A673 (cell line): ENCODE data around the gene SLC26A3. TPM values are rescaled to one million over a fixed set of nuclear protein-coding genes. Genes with fewer than 3 reads are reported as not detected.
"Not testable (repeated sequence)": the region's sequence is repeated elsewhere in the genome, so short reads cannot be mapped to it uniquely, and the experiment has no call there.

Experiments used
- Bru-seq: library from RNA; stranded (reverse); fragments of 400-500 nt; gene quantifications from one replicate; lab custom pipeline; 2021; lab: Mats Ljungman, UMichigan
- BruChase-seq, 2 experiments: library from RNA; stranded (reverse); fragments of 400-500 nt; gene quantifications; one replicate each; lab custom pipeline; 2021; lab: Mats Ljungman, UMichigan
- BruUV-seq: library from RNA; stranded (reverse); fragments of 400-500 nt; replicated peaks from 2 replicates; lab custom pipeline; 2021; lab: Mats Ljungman, UMichigan
- CTCF ChIA-PET: fragments of 300-600 bp; sonication (Branson Sonifier 250); formaldehyde crosslinking; loops from one replicate; lab custom pipeline; 2022; ENCODE audit warnings: antibody characterized with exemption; lab: Charles Lee
- POLR2A ChIA-PET: fragments of 300-600 bp; sonication (Branson Sonifier 250); formaldehyde crosslinking; loops from one replicate; lab custom pipeline; 2022; ENCODE audit warnings: antibody characterized with exemption; ENCODE audit not compliant: low non-redundant PET; lab: Charles Lee
- DNase-seq: peaks from one replicate; pipeline ENCODE4 v3.0.0-alpha.2; 2015; ENCODE audit warnings: low spot score
- H3K27ac ChIP-seq: fragments of 200-600 bp; sonication (generic); 2 replicates; pipeline ENCODE4 v1.5.1; 2016; ENCODE audit warnings: mixed run types, low read depth, mild to moderate bottlenecking, mixed read lengths, antibody characterized with exemption, low read length; ENCODE audit not compliant: poor library complexity, severe bottlenecking
- H3K27me3 ChIP-seq: fragments of 200-600 bp; sonication (generic); replicated peaks from 2 replicates; pipeline ENCODE4 v1.6.1; 2017; ENCODE audit warnings: mixed run types, low read depth, mild to moderate bottlenecking, mixed read lengths, antibody characterized with exemption, low read length; ENCODE audit not compliant: insufficient read depth, poor library complexity
- H3K36me3 ChIP-seq: fragments of 200-600 bp; sonication (generic); 2 replicates; pipeline ENCODE4 v1.6.1; 2016; ENCODE audit warnings: mixed run types, mild to moderate bottlenecking, mixed read lengths, antibody characterized with exemption, low read length; ENCODE audit not compliant: insufficient read depth, poor library complexity, severe bottlenecking
- H3K4me1 ChIP-seq: fragments of 200-600 bp; sonication (generic); 2 replicates; pipeline ENCODE4 v1.6.1; 2017; ENCODE audit warnings: mixed run types, mild to moderate bottlenecking, mixed read lengths, antibody characterized with exemption, low read length; ENCODE audit not compliant: insufficient read depth, poor library complexity, severe bottlenecking
- H3K4me3 ChIP-seq: fragments of 200-600 bp; sonication (generic); 2 replicates; pipeline ENCODE4 v1.5.1; 2016; ENCODE audit warnings: low read depth, mixed run types, mild to moderate bottlenecking, mixed read lengths, low read length; ENCODE audit not compliant: poor library complexity, severe bottlenecking
- H3K9me3 ChIP-seq: fragments of 200-600 bp; sonication (generic); 2 replicates; pipeline ENCODE4 v1.6.1; 2016; ENCODE audit warnings: mixed run types, low read depth, mild to moderate bottlenecking, mixed read lengths, antibody characterized with exemption, low read length; ENCODE audit not compliant: poor library complexity, severe bottlenecking
- CTCF ChIP-seq: fragments of 300-800, 200-600 bp; sonication (generic); conservative IDR thresholded peaks from 2 replicates; pipeline ENCODE4 v1.5.1; 2017; ENCODE audit warnings: low read depth, mild to moderate bottlenecking, antibody characterized with exemption, low read length, moderate library complexity, mixed read lengths
- EZH2 ChIP-seq: fragments of 200-600 bp; sonication (generic); IDR thresholded peaks from 2 replicates; pipeline ENCODE4 v1.6.1; 2017; ENCODE audit warnings: borderline replicate concordance, low read depth, mild to moderate bottlenecking, mixed read lengths, antibody characterized with exemption, low read length; ENCODE audit not compliant: poor library complexity, severe bottlenecking
- intact Hi-C: fragments of 100-400 bp; cut with micrococcal nuclease; formaldehyde crosslinking; loops from one replicate; pipeline ENCODE4 v1.10.0; 2022; ENCODE audit not compliant: unreplicated experiment
- long read RNA-seq: library from polyadenylated mRNA; stranded (forward); transcript quantifications from one replicate; pipeline ENCODE4 v2.0.0, GENCODE V29; 2022
- total RNA-seq: library from RNA; stranded (reverse); gene quantifications from 2 replicates; pipeline ENCODE4 v1.2.3, GENCODE V29; 2021

The SLC26A3 gene
- total RNA-seq (not detected in 2 replicates), Bru-seq, nascent RNA (not detected), BruChase-seq, experiment 1, labeled RNA remaining after a 2-hour chase (not detected), BruChase-seq, experiment 2, labeled RNA remaining after a 6-hour chase (not detected)
- long read RNA-seq, partial matches to known transcripts = 0 of 1 reads
- long read RNA-seq, other reads (novel, unspliced or antisense) = 1 of 1 reads

- no peak for DNase-seq
- no peaks in the 10 kb centered on the region for H3K9me3 ChIP-seq
- ChIA-PET POLR2A (no interaction called here), CTCF (no interaction called here)
- no peak for TF ChIP-seq CTCF
- no peak for TF ChIP-seq EZH2
- no TSS peak for BruUV-seq
- no peaks in the 10 kb centered on the region for H3K4me1 ChIP-seq
- no peaks in the 10 kb centered on the region for H3K36me3 ChIP-seq
- H3K27ac ChIP-seq = no peak within 1 kb of the TSS
- intact Hi-C loops = no loop called here
- no peak within 1 kb of the TSS for H3K4me3 ChIP-seq
- peaks cover 13% of the 10 kb centered on the region for H3K27me3 ChIP-seq
Measured at GRCh38 chr7:107803009-107803610, at the start of gene SLC26A3. TSS of gene SLC26A3 (minus strand) at chr7:107803223. CDS start at chr7:107794509, 8,714 bp downstream.

GRCh38 chr7:107850643-107851042 is 47.6 kb upstream of the SLC26A3 start:
- intact Hi-C loops = no loop called here
- no peak overlapping the region for H3K27ac ChIP-seq
- H3K9me3 ChIP-seq = no peaks in the 10 kb centered on the region
- H3K27me3 ChIP-seq = peaks cover 7% of the 10 kb centered on the region
- TF ChIP-seq CTCF (no peak), EZH2 (no peak)
- ChIA-PET POLR2A (interaction anchor here (0.6 kb wide), 1 partner anchor 169 kb away, joined by 4 read pairs; no protein-coding TSS in a partner anchor), CTCF (no interaction called here)
- H3K4me1 ChIP-seq = no peaks in the 10 kb centered on the region
- H3K4me3 ChIP-seq = no peak overlapping the region
- BruUV-seq = no TSS peak
- no peaks in the 10 kb centered on the region for H3K36me3 ChIP-seq
- DNase-seq = no peak

- H3K27me3 ChIP-seq = peaks cover 7% of the 10 kb centered on the region
- H3K27ac ChIP-seq = no peak overlapping the region
- ChIA-PET POLR2A (interaction anchor here (0.6 kb wide), 1 partner anchor 168 kb away, joined by 4 read pairs; no protein-coding TSS in a partner anchor), CTCF (no interaction called here)
- no TSS peak for BruUV-seq
- no peaks in the 10 kb centered on the region for H3K4me1 ChIP-seq
- no peak overlapping the region for H3K4me3 ChIP-seq
- intact Hi-C loops = no loop called here
- no peaks in the 10 kb centered on the region for H3K9me3 ChIP-seq
- TF ChIP-seq EZH2 = no peak
- no peaks in the 10 kb centered on the region for H3K36me3 ChIP-seq
- DNase-seq = no peak
Measured at GRCh38 chr7:107850216-107850615, 47.2 kb upstream of the SLC26A3 start.

GRCh38 chr7:107848211-107848610 is 45.2 kb upstream of the SLC26A3 start:
- H3K27me3 ChIP-seq, H3K27ac ChIP-seq, intact Hi-C loops, POLR2A ChIA-PET, BruUV-seq, H3K36me3 ChIP-seq, H3K4me1 ChIP-seq, CTCF ChIA-PET, H3K4me3 ChIP-seq, H3K9me3 ChIP-seq, DNase-seq: not testable (repeated sequence)

- H3K4me1 ChIP-seq, intact Hi-C loops, H3K27ac ChIP-seq, BruUV-seq, CTCF ChIA-PET, H3K4me3 ChIP-seq, POLR2A ChIA-PET, H3K36me3 ChIP-seq, H3K9me3 ChIP-seq, H3K27me3 ChIP-seq, DNase-seq: not testable (repeated sequence)
Measured at GRCh38 chr7:107847836-107848175, 44.8 kb upstream of the SLC26A3 start.
